GM12891 (cell line): ENCODE results near the gene CHRNA1.

Experiments
- PAX5 ChIP-seq: IDR thresholded peaks from 2 replicates; pipeline ENCODE4 v1.6.1; 2011; ENCODE audit warnings: low read length, moderate library complexity, mild to moderate bottlenecking; ENCODE audit not compliant: insufficient read depth, severe bottlenecking
- POLR2A ChIP-seq: IDR thresholded peaks from 2 replicates; pipeline ENCODE4 v1.6.1; 2011; ENCODE audit warnings: low read depth, low read length, control low read depth
- POLR2AphosphoS5 ChIP-seq: IDR thresholded peaks from 2 replicates; pipeline ENCODE4 v1.6.1; 2011; ENCODE audit warnings: low read depth, low read length, control low read depth
- POU2F2 ChIP-seq: IDR thresholded peaks from 2 replicates; pipeline ENCODE4 v1.6.1; 2011; ENCODE audit warnings: low read depth, mild to moderate bottlenecking, control low read depth, low read length, moderate library complexity
- SPI1 ChIP-seq: IDR thresholded peaks from 2 replicates; pipeline ENCODE4 v1.6.1; 2011; ENCODE audit warnings: low read depth, low read length, control low read depth
- TAF1 ChIP-seq: IDR thresholded peaks from 2 replicates; pipeline ENCODE4 v1.6.1; 2011; ENCODE audit warnings: low read depth, low read length, control low read depth

DNA sequence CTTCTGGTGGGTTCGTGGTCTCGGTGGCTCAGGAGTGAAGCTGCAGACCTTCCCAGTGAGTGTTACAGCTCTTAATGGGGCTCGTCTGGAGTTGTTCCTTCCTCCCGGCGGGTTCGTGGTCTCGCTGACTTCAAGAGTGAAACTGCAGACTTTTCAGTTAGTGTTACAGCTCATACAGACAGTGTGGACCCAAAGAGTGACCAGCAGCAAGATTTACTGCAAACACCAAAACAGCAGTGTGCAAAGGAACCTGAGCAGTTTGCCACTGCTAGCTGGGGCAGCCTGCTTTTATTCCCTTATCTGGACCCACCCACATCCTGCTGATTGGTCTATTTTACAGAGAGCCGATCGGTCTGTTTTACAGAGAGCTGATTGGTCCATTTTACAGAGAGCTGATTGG, 55.6 kb downstream of the CHRNA1 start:
- TF ChIP-seq POLR2A (no peak), POLR2AphosphoS5 (no peak), TAF1 (no peak), SPI1 (no peak), POU2F2 (no peak), PAX5 (no peak)
